OCI-LY3 (cell line): ENCODE measurements around the gene PTCD1.

Source experiments
- CTCF ChIP-seq: fragments of 200-600, 300-600 bp; sonication (generic); IDR thresholded peaks from 2 replicates; pipeline ENCODE4 v1.5.1; 2014; ENCODE audit warnings: antibody characterized with exemption, low read length, low read depth
- EZH2phosphoT487 ChIP-seq: fragments of 200-600 bp; shearing (Covaris generic); IDR thresholded peaks from 2 replicates; pipeline ENCODE4 v1.6.1; 2018; ENCODE audit warnings: antibody characterized with exemption, mixed run types, low read depth

- no peak for TF ChIP-seq CTCF
- TF ChIP-seq EZH2phosphoT487, result no peak
These were observed 13.9 kb upstream of the PTCD1 start for GRCh38 chr7:99452541-99452940.
